Endodermal cell (in vitro differentiated cells): ENCODE data around the gene RNF38. TPM values are rescaled to one million over a fixed set of nuclear protein-coding genes. Genes with fewer than 3 reads are reported as not detected.
"Not testable (repeated sequence)": the region's sequence is repeated elsewhere in the genome, so short reads cannot be mapped to it uniquely, and the experiment has no call there.

Experiments used
- DNase-seq: peaks from one replicate; pipeline ENCODE4 v3.0.0-alpha.2; 2017
- H3K27ac ChIP-seq: 2 replicates; pipeline ENCODE4 v1.5.1; 2013; ENCODE audit warnings: mild to moderate bottlenecking, low read depth, low read length, moderate library complexity
- H3K27me3 ChIP-seq: 2 replicates; pipeline ENCODE4 v1.6.1; 2013; ENCODE audit warnings: mild to moderate bottlenecking, low read length, moderate library complexity; ENCODE audit not compliant: insufficient read depth, control insufficient read depth, poor library complexity, severe bottlenecking
- H3K36me3 ChIP-seq: 2 replicates; pipeline ENCODE4 v1.7.0; 2013; ENCODE audit warnings: mild to moderate bottlenecking, low read length, moderate library complexity; ENCODE audit not compliant: control insufficient read depth, insufficient read depth
- H3K4me1 ChIP-seq: one replicate; pipeline ENCODE4 v1.7.0; 2013; ENCODE audit warnings: low read length; ENCODE audit not compliant: control insufficient read depth, insufficient read depth
- H3K4me3 ChIP-seq: 2 replicates; pipeline ENCODE4 v1.5.1; 2013; ENCODE audit warnings: mild to moderate bottlenecking, low read length, moderate library complexity
- H3K9ac ChIP-seq: 2 replicates; pipeline ENCODE4 v1.6.1; 2013; ENCODE audit warnings: mild to moderate bottlenecking, low read length, moderate library complexity; ENCODE audit not compliant: poor library complexity, severe bottlenecking; ENCODE audit errors: extremely low read depth
- H3K9me3 ChIP-seq: 2 replicates; pipeline ENCODE4 v1.6.1; 2013; ENCODE audit warnings: mild to moderate bottlenecking, low read length, moderate library complexity; ENCODE audit not compliant: control insufficient read depth
- H3K27ac Mint-ChIP-seq: 2 replicates; pipeline ENCODE4 v1.8.0; 2020; ENCODE audit warnings: mixed read lengths
- H3K27me3 Mint-ChIP-seq: 2 replicates; pipeline ENCODE4 v1.8.0; 2021; ENCODE audit warnings: mild to moderate bottlenecking, mixed read lengths; ENCODE audit not compliant: insufficient read depth
- H3K36me3 Mint-ChIP-seq: 2 replicates; pipeline ENCODE4 v1.8.0; 2020; ENCODE audit warnings: low read depth, mixed read lengths
- H3K4me1 Mint-ChIP-seq: 2 replicates; pipeline ENCODE4 v1.8.0; 2020; ENCODE audit warnings: mixed read lengths
- H3K4me3 Mint-ChIP-seq: 2 replicates; pipeline ENCODE4 v1.8.0; 2020; ENCODE audit warnings: mild to moderate bottlenecking, moderate library complexity, mixed read lengths
- H3K9me3 Mint-ChIP-seq: 2 replicates; pipeline ENCODE4 v1.8.0; 2020; ENCODE audit warnings: mild to moderate bottlenecking, mixed read lengths
- WGBS, 2 experiments: methylation state at CpG; one replicate each; pipeline versions ENCODE4 v1.1.5 to v1.1.7; 2013; ENCODE audit warnings: missing lambda C conversion rate in 2 of 2, mixed read lengths in 1 of 2; ENCODE audit not compliant: insufficient coverage in 1 of 2, insufficient read length in 1 of 2; 5-methylcytosine and 5-hydroxymethylcytosine counted together
- total RNA-seq, 2 donors: library from RNA; stranded (reverse); fragmentation: NEBNext Ultra II Directional in 1 of 2; extraction: Animal tissue kit (Norgen Biotek cat#: 25700) in 1 of 2; gene quantifications; 2 replicates in 1 of 2; 3 replicates in 1 of 2; pipeline ENCODE4 v1.2.1, GENCODE V29; 2021
- TF ChIP-seq, protein P1 (sequence below): fragments of 200-600 bp; sonication (generic); conservative IDR thresholded peaks from 2 replicates; pipeline ENCODE4 v1.5.0; 2021; ENCODE audit warnings: antibody characterized with exemption, mild to moderate bottlenecking

RNF38 gene
- total RNA-seq, 2 donors from 2014 or later = 47.5 to 49.7 TPM

- Histone ChIP-seq H3K4me1 (no peaks in the 10 kb centered on the region), H3K9me3 (no peaks in the 10 kb centered on the region), H3K9ac (no peak overlapping the region), H3K4me3 (no peak overlapping the region), H3K27ac (no peak overlapping the region), H3K36me3 (no peaks in the 10 kb centered on the region), H3K27me3 (no peaks in the 10 kb centered on the region)
- DNase-seq = no peak
- Mint-ChIP-seq H3K4me1 (no peaks in the 10 kb centered on the region), H3K9me3 (peaks cover 9% of the 10 kb centered on the region), H3K4me3 (no peak overlapping the region), H3K36me3 (no peaks in the 10 kb centered on the region), H3K27me3 (no peaks in the 10 kb centered on the region), H3K27ac (no peak overlapping the region)
- TF ChIP-seq, protein P1, sequence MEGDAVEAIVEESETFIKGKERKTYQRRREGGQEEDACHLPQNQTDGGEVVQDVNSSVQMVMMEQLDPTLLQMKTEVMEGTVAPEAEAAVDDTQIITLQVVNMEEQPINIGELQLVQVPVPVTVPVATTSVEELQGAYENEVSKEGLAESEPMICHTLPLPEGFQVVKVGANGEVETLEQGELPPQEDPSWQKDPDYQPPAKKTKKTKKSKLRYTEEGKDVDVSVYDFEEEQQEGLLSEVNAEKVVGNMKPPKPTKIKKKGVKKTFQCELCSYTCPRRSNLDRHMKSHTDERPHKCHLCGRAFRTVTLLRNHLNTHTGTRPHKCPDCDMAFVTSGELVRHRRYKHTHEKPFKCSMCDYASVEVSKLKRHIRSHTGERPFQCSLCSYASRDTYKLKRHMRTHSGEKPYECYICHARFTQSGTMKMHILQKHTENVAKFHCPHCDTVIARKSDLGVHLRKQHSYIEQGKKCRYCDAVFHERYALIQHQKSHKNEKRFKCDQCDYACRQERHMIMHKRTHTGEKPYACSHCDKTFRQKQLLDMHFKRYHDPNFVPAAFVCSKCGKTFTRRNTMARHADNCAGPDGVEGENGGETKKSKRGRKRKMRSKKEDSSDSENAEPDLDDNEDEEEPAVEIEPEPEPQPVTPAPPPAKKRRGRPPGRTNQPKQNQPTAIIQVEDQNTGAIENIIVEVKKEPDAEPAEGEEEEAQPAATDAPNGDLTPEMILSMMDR = no peak
- WGBS, 2 experiments = 92 to 95% methylated on average over 23 to 24 of the region's 24 CpGs
Observed at GRCh38 chr9:36325081-36325828, 74.8 kb downstream of the RNF38 start.

- H3K27ac ChIP-seq = no peak overlapping the region
- DNase-seq = no peak
- H3K9ac ChIP-seq = no peak overlapping the region
- H3K9me3 Mint-ChIP-seq = peaks cover 9% of the 10 kb centered on the region
- no peaks in the 10 kb centered on the region for H3K27me3 Mint-ChIP-seq
- H3K4me3 ChIP-seq = no peak overlapping the region
- TF ChIP-seq, protein P1 = no peak
- H3K36me3 ChIP-seq = no peaks in the 10 kb centered on the region
- H3K9me3 ChIP-seq = no peaks in the 10 kb centered on the region
- no peaks in the 10 kb centered on the region for H3K36me3 Mint-ChIP-seq
- 94 to 98% methylated on average over 12 of the region's 12 CpGs for WGBS, 2 experiments
- no peak overlapping the region for H3K27ac Mint-ChIP-seq
- peaks cover 12% of the 10 kb centered on the region for H3K4me1 Mint-ChIP-seq
- no peaks in the 10 kb centered on the region for H3K27me3 ChIP-seq
- H3K4me3 Mint-ChIP-seq = no peak overlapping the region
- peaks cover 4% of the 10 kb centered on the region for H3K4me1 ChIP-seq
Observed at GRCh38 chr9:36323926-36324325, 76.1 kb downstream of the RNF38 start.

- no peaks in the 10 kb centered on the region for H3K27me3 ChIP-seq
- Mint-ChIP-seq H3K36me3 (no peaks in the 10 kb centered on the region), H3K27me3 (no peaks in the 10 kb centered on the region), H3K27ac (no peak overlapping the region), H3K4me3 (no peak overlapping the region), H3K4me1 (peaks cover 23% of the 10 kb centered on the region), H3K9me3 (peaks cover 9% of the 10 kb centered on the region)
- WGBS, 2 experiments = 61 to 67% methylated on average over 3 of the region's 3 CpGs
- H3K27ac ChIP-seq = no peak overlapping the region
- no peak for DNase-seq
- H3K36me3 ChIP-seq = no peaks in the 10 kb centered on the region
- TF ChIP-seq, protein P1 = no peak
- no peak overlapping the region for H3K9ac ChIP-seq
- no peaks in the 10 kb centered on the region for H3K9me3 ChIP-seq
- H3K4me1 ChIP-seq = peaks cover 9% of the 10 kb centered on the region
- H3K4me3 ChIP-seq = no peak overlapping the region
Observed at GRCh38 chr9:36322462-36322861, 77.6 kb downstream of the RNF38 start.

- DNase-seq, H3K9me3 Mint-ChIP-seq, H3K27ac ChIP-seq, H3K4me3 Mint-ChIP-seq, H3K4me3 ChIP-seq, H3K27ac Mint-ChIP-seq, H3K36me3 Mint-ChIP-seq, H3K27me3 ChIP-seq, H3K36me3 ChIP-seq, H3K9me3 ChIP-seq, H3K4me1 ChIP-seq, H3K9ac ChIP-seq, H3K27me3 Mint-ChIP-seq: not testable (repeated sequence)
- WGBS, 2 experiments = 81 to 85% methylated on average over 3 to 4 of the region's 4 CpGs
- H3K4me1 Mint-ChIP-seq = peaks cover 23% of the 10 kb centered on the region
Observed at GRCh38 chr9:36321903-36322302, 78.2 kb downstream of the RNF38 start.
